Endodermal cell (in vitro differentiated cells): ENCODE results near the gene UXT. TPM values are rescaled to one million over a fixed set of nuclear protein-coding genes. Genes with fewer than 3 reads are reported as not detected.

ENCODE experiments used
- DNase-seq: peaks from one replicate; pipeline ENCODE4 v3.0.0-alpha.2; 2017
- H3K27ac ChIP-seq: 2 replicates; pipeline ENCODE4 v1.5.1; 2013; ENCODE audit warnings: mild to moderate bottlenecking, low read depth, low read length, moderate library complexity
- H3K27me3 ChIP-seq: 2 replicates; pipeline ENCODE4 v1.6.1; 2013; ENCODE audit warnings: mild to moderate bottlenecking, low read length, moderate library complexity; ENCODE audit not compliant: insufficient read depth, control insufficient read depth, poor library complexity, severe bottlenecking
- H3K36me3 ChIP-seq: 2 replicates; pipeline ENCODE4 v1.7.0; 2013; ENCODE audit warnings: mild to moderate bottlenecking, low read length, moderate library complexity; ENCODE audit not compliant: control insufficient read depth, insufficient read depth
- H3K4me1 ChIP-seq: one replicate; pipeline ENCODE4 v1.7.0; 2013; ENCODE audit warnings: low read length; ENCODE audit not compliant: control insufficient read depth, insufficient read depth
- H3K4me3 ChIP-seq: 2 replicates; pipeline ENCODE4 v1.5.1; 2013; ENCODE audit warnings: mild to moderate bottlenecking, low read length, moderate library complexity
- H3K9ac ChIP-seq: 2 replicates; pipeline ENCODE4 v1.6.1; 2013; ENCODE audit warnings: mild to moderate bottlenecking, low read length, moderate library complexity; ENCODE audit not compliant: poor library complexity, severe bottlenecking; ENCODE audit errors: extremely low read depth
- H3K9me3 ChIP-seq: 2 replicates; pipeline ENCODE4 v1.6.1; 2013; ENCODE audit warnings: mild to moderate bottlenecking, low read length, moderate library complexity; ENCODE audit not compliant: control insufficient read depth
- H3K27ac Mint-ChIP-seq: 2 replicates; pipeline ENCODE4 v1.8.0; 2020; ENCODE audit warnings: mixed read lengths
- H3K27me3 Mint-ChIP-seq: 2 replicates; pipeline ENCODE4 v1.8.0; 2021; ENCODE audit warnings: mild to moderate bottlenecking, mixed read lengths; ENCODE audit not compliant: insufficient read depth
- H3K36me3 Mint-ChIP-seq: 2 replicates; pipeline ENCODE4 v1.8.0; 2020; ENCODE audit warnings: low read depth, mixed read lengths
- H3K4me1 Mint-ChIP-seq: 2 replicates; pipeline ENCODE4 v1.8.0; 2020; ENCODE audit warnings: mixed read lengths
- H3K4me3 Mint-ChIP-seq: 2 replicates; pipeline ENCODE4 v1.8.0; 2020; ENCODE audit warnings: mild to moderate bottlenecking, moderate library complexity, mixed read lengths
- H3K9me3 Mint-ChIP-seq: 2 replicates; pipeline ENCODE4 v1.8.0; 2020; ENCODE audit warnings: mild to moderate bottlenecking, mixed read lengths
- WGBS, 2 experiments: methylation state at CpG; one replicate each; pipeline versions ENCODE4 v1.1.5 to v1.1.7; 2013; ENCODE audit warnings: missing lambda C conversion rate in 2 of 2, mixed read lengths in 1 of 2; ENCODE audit not compliant: insufficient coverage in 1 of 2, insufficient read length in 1 of 2; 5-methylcytosine and 5-hydroxymethylcytosine counted together
- total RNA-seq, 2 donors: library from RNA; stranded (reverse); fragmentation: NEBNext Ultra II Directional in 1 of 2; extraction: Animal tissue kit (Norgen Biotek cat#: 25700) in 1 of 2; gene quantifications; 2 replicates in 1 of 2; 3 replicates in 1 of 2; pipeline ENCODE4 v1.2.1, GENCODE V29; 2021
- TF ChIP-seq, protein P1 (sequence below): fragments of 200-600 bp; sonication (generic); conservative IDR thresholded peaks from 2 replicates; pipeline ENCODE4 v1.5.0; 2021; ENCODE audit warnings: antibody characterized with exemption, mild to moderate bottlenecking

UXT gene
- total RNA-seq, 2 donors from 2014 or later = 83.7 to 99.9 TPM

- H3K9ac ChIP-seq = no peak overlapping the region
- no peak overlapping the region for H3K27ac ChIP-seq
- peaks cover 46% of the 10 kb centered on the region for H3K9me3 Mint-ChIP-seq
- H3K36me3 ChIP-seq = peaks cover 6% of the 10 kb centered on the region
- TF ChIP-seq, protein P1, sequence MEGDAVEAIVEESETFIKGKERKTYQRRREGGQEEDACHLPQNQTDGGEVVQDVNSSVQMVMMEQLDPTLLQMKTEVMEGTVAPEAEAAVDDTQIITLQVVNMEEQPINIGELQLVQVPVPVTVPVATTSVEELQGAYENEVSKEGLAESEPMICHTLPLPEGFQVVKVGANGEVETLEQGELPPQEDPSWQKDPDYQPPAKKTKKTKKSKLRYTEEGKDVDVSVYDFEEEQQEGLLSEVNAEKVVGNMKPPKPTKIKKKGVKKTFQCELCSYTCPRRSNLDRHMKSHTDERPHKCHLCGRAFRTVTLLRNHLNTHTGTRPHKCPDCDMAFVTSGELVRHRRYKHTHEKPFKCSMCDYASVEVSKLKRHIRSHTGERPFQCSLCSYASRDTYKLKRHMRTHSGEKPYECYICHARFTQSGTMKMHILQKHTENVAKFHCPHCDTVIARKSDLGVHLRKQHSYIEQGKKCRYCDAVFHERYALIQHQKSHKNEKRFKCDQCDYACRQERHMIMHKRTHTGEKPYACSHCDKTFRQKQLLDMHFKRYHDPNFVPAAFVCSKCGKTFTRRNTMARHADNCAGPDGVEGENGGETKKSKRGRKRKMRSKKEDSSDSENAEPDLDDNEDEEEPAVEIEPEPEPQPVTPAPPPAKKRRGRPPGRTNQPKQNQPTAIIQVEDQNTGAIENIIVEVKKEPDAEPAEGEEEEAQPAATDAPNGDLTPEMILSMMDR = no peak
- peaks cover 21% of the 10 kb centered on the region for H3K36me3 Mint-ChIP-seq
- no peak overlapping the region for H3K27ac Mint-ChIP-seq
- no peaks in the 10 kb centered on the region for H3K27me3 ChIP-seq
- H3K4me1 ChIP-seq = no peaks in the 10 kb centered on the region
- no peaks in the 10 kb centered on the region for H3K27me3 Mint-ChIP-seq
- 82 to 97% methylated on average over 6 to 14 of the region's 14 CpGs for WGBS, 2 experiments
- no peaks in the 10 kb centered on the region for H3K9me3 ChIP-seq
- no peak overlapping the region for H3K4me3 ChIP-seq
- no peak overlapping the region for H3K4me3 Mint-ChIP-seq
- H3K4me1 Mint-ChIP-seq = peaks cover 11% of the 10 kb centered on the region
- DNase-seq = no peak
Observed at GRCh38 chrX:47633689-47634590, 25.0 kb downstream of the UXT start.

- no peak overlapping the region for H3K27ac ChIP-seq
- peaks cover 6% of the 10 kb centered on the region for H3K36me3 ChIP-seq
- H3K9ac ChIP-seq = no peak overlapping the region
- WGBS, 2 experiments = 71 to 83% methylated on average over 2 to 4 of the region's 4 CpGs
- H3K9me3 Mint-ChIP-seq = peaks cover 45% of the 10 kb centered on the region
- H3K4me3 ChIP-seq = no peak overlapping the region
- H3K27ac Mint-ChIP-seq = no peak overlapping the region
- no peaks in the 10 kb centered on the region for H3K27me3 ChIP-seq
- H3K36me3 Mint-ChIP-seq = peaks cover 12% of the 10 kb centered on the region
- no peak for DNase-seq
- H3K4me1 ChIP-seq = no peaks in the 10 kb centered on the region
- no peaks in the 10 kb centered on the region for H3K9me3 ChIP-seq
- TF ChIP-seq, protein P1 = no peak
- H3K4me3 Mint-ChIP-seq = no peak overlapping the region
- H3K4me1 Mint-ChIP-seq = peaks cover 15% of the 10 kb centered on the region
- no peaks in the 10 kb centered on the region for H3K27me3 Mint-ChIP-seq
Observed at GRCh38 chrX:47632666-47633065, 26.3 kb downstream of the UXT start.

DNA sequence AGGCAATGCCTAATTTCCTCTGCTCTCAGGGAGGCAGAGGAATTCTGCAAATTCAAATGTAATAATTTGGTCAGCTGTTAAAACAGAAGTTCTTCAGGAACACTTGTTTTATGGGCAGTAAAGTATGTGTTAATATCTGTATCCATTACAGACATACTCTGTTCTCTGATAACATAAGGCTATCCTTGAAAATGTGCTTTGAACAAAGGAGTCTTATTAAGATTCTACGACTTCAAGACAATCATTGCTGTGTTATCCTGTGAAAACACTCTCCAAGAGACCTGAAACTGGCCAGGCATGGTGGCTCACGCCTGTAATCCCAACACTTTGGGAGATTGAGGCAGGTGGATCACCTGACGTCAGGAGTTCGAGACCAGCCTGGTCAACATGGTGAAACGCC is 27.3 kb downstream of the UXT start:
- TF ChIP-seq, protein P1 = no peak
- Histone ChIP-seq H3K9ac (no peak overlapping the region), H3K36me3 (peaks cover 6% of the 10 kb centered on the region), H3K27ac (no peak overlapping the region), H3K27me3 (no peaks in the 10 kb centered on the region), H3K9me3 (no peaks in the 10 kb centered on the region), H3K4me1 (no peaks in the 10 kb centered on the region), H3K4me3 (no peak overlapping the region)
- DNase-seq = no peak
- peaks cover 6% of the 10 kb centered on the region for H3K36me3 Mint-ChIP-seq
- no peak overlapping the region for H3K27ac Mint-ChIP-seq
- H3K4me1 Mint-ChIP-seq = peaks cover 13% of the 10 kb centered on the region
- 100% methylated on average over 1 to 5 of the region's 5 CpGs for WGBS, 2 experiments
- H3K27me3 Mint-ChIP-seq = no peaks in the 10 kb centered on the region
- peaks cover 42% of the 10 kb centered on the region for H3K9me3 Mint-ChIP-seq
- no peak overlapping the region for H3K4me3 Mint-ChIP-seq
